K562 (cell line): Measurements from ENCODE around the gene CDKL5. TPM values are rescaled to one million over a fixed set of nuclear protein-coding genes. Genes with fewer than 3 reads are reported as not detected.

Experiments used
- ATAC-seq: fragments of 200-7000 bp; cut with Tn5 transposase; 3 replicates; pipeline ENCODE4 v1.9.1; 2020; ENCODE audit warnings: moderate library complexity
- BruUV-seq: library from RNA; stranded (reverse); fragments of 400-500 nt; replicated peaks from 2 replicates; lab custom pipeline; 2021; lab: Mats Ljungman, UMichigan
- CTCF ChIA-PET: fragments of 300-600 bp; formaldehyde crosslinking; extraction: SDS; loops from one replicate; lab custom pipeline; 2021; ENCODE audit warnings: low intra/inter-chr PET ratio; lab: Yijun Ruan, JAX
- POLR2A ChIA-PET: fragments of 300-600, 350-650 bp; sonication (Branson Sonifier 250); formaldehyde crosslinking; extraction: SDS; loops from one replicate; lab custom pipeline; 2021; ENCODE audit warnings: antibody characterized with exemption, inconsistent platforms; lab: Yijun Ruan, JAX
- DNase-seq, 4 experiments: peaks; one replicate each; pipeline versions ENCODE4 v3.0.0 to v3.0.0-alpha.2; 2011 to 2018; ENCODE audit warnings: low spot score in 3 of 4, mixed read lengths in 3 of 4; ENCODE audit errors: extremely low read depth in 1 of 4
- FAIRE-seq: peaks from 2 replicates; lab custom pipeline; 2011; peaks lifted over from hg19 to GRCh38; lab: Jason Lieb, UNC
- H2AFZ ChIP-seq: 2 replicates; pipeline ENCODE4 v1.6.0; 2011; ENCODE audit warnings: low read depth, low read length, control low read depth, inconsistent platforms
- H3K27ac ChIP-seq: fragments of 200-600 bp; 3 replicates; pipeline ENCODE4 v1.8.0; 2011; ENCODE audit warnings: low read depth, mild to moderate bottlenecking, control low read depth, inconsistent platforms, low read length, moderate library complexity, mixed read lengths; ENCODE audit errors: extremely low read depth
- H3K27me3 ChIP-seq, 2 experiments: fragments of 300-600 bp in 1 of 2; 2 replicates in 1 of 2; 3 replicates in 1 of 2; pipeline versions ENCODE4 v1.6.0 to v1.8.0; 2011; ENCODE audit warnings: inconsistent platforms in 2 of 2, low read length in 2 of 2, mild to moderate bottlenecking in 1 of 2, mixed read lengths in 1 of 2, moderate library complexity in 1 of 2; ENCODE audit not compliant: control insufficient read depth in 2 of 2, insufficient read depth in 2 of 2
- H3K36me3 ChIP-seq: fragments of 300-600 bp; 3 replicates; pipeline ENCODE4 v1.8.0; 2011; ENCODE audit warnings: mild to moderate bottlenecking, low read length, inconsistent platforms; ENCODE audit not compliant: control insufficient read depth, insufficient read depth
- H3K4me1 ChIP-seq, 2 experiments: fragments of 200-600 bp in 1 of 2; replicated peaks in 1 of 2; 2 replicates in 1 of 2; 3 replicates in 1 of 2; pipeline versions ENCODE4 v1.5.1 to v1.8.0; 2011; ENCODE audit warnings: inconsistent platforms in 2 of 2, low read length in 2 of 2, mild to moderate bottlenecking in 1 of 2, mixed read lengths in 1 of 2, moderate library complexity in 1 of 2; ENCODE audit not compliant: control insufficient read depth in 2 of 2, insufficient read depth in 2 of 2
- H3K4me2 ChIP-seq: 2 replicates; pipeline ENCODE4 v1.6.1; 2011; ENCODE audit warnings: low read length, control low read depth, inconsistent platforms, mixed read lengths; ENCODE audit not compliant: insufficient read depth
- H3K4me3 ChIP-seq: fragments of 200-600 bp; sonication (generic), shearing (Covaris generic); 2 replicates; pipeline ENCODE4 v1.5.1; 2016; ENCODE audit warnings: control low read depth, inconsistent platforms
- H3K79me2 ChIP-seq: fragments of 200-600 bp; 3 replicates; pipeline ENCODE4 v1.8.0; 2011; ENCODE audit warnings: low read length, inconsistent platforms; ENCODE audit not compliant: control insufficient read depth, insufficient read depth
- H3K9ac ChIP-seq, 2 experiments: 2 replicates each; pipeline versions ENCODE4 v1.6.0 to v1.6.1; 2011; ENCODE audit warnings: low read depth in 2 of 2, low read length in 2 of 2, control low read depth in 1 of 2, inconsistent platforms in 1 of 2, mild to moderate bottlenecking in 1 of 2, mixed read lengths in 1 of 2; ENCODE audit not compliant: insufficient read depth in 1 of 2
- H3K9me1 ChIP-seq: one replicate; pipeline ENCODE4 v1.6.0; 2011; ENCODE audit warnings: inconsistent platforms, mild to moderate bottlenecking, low read length, moderate library complexity; ENCODE audit not compliant: control insufficient read depth, insufficient read depth
- H3K9me3 ChIP-seq: replicated peaks from 2 replicates; pipeline ENCODE4 v1.5.1; 2011; ENCODE audit warnings: low read depth, low read length, inconsistent platforms; ENCODE audit not compliant: control insufficient read depth, insufficient read depth
- H4K20me1 ChIP-seq: replicated peaks from 2 replicates; pipeline ENCODE4 v1.6.1; 2011; ENCODE audit warnings: low read length, inconsistent platforms, mixed read lengths; ENCODE audit not compliant: control insufficient read depth, insufficient read depth
- CHCHD3 ChIP-seq: fragments of 250-450 bp; sonication (Bioruptor Pico); IDR thresholded peaks from 2 replicates; pipeline ENCODE4 v2.1.2; 2022; ENCODE audit warnings: mild to moderate bottlenecking
- FOXA1 ChIP-seq: fragments of 450-650 bp; IDR thresholded peaks from 2 replicates; pipeline ENCODE4 v1.6.1; 2016; ENCODE audit warnings: mild to moderate bottlenecking, borderline replicate concordance
- FOXM1 ChIP-seq, 2 experiments: fragments of 450-650 bp in 1 of 2; sonication (generic) in 1 of 2; formaldehyde crosslinking in 1 of 2; IDR thresholded peaks; 2 replicates each; pipeline versions ENCODE4 v1.6.1 to v1.9.0; 2017 to 2022; ENCODE audit warnings: low read depth in 2 of 2, mild to moderate bottlenecking in 2 of 2, missing genetic modification reagents in 1 of 2, moderate library complexity in 1 of 2
- ILK ChIP-seq: fragments of 450-650 bp; IDR thresholded peaks from 2 replicates; pipeline ENCODE4 v1.6.1; 2016; ENCODE audit warnings: missing genetic modification characterization, low read depth, mild to moderate bottlenecking, missing compliant biosample characterization, moderate library complexity, borderline replicate concordance
- NFE2L1 ChIP-seq: fragments of 450-650 bp; IDR thresholded peaks from 2 replicates; pipeline ENCODE4 v1.6.1; 2016; ENCODE audit warnings: missing genetic modification characterization, low read depth, mild to moderate bottlenecking, missing compliant biosample characterization, moderate library complexity, borderline replicate concordance
- PTBP1 ChIP-seq: fragments of 200-400 bp; formaldehyde crosslinking; IDR thresholded peaks from 2 replicates; pipeline ENCODE4 v1.6.1; 2017; ENCODE audit warnings: low read depth, low read length
- SNRNP70 ChIP-seq: fragments of 200-400 bp; formaldehyde crosslinking; optimal IDR thresholded peaks from 2 replicates; pipeline ENCODE3; 2017; ENCODE audit warnings: low read depth, low read length
- THRAP3 ChIP-seq: fragments of 450-650 bp; IDR thresholded peaks from 2 replicates; pipeline ENCODE4 v1.6.1; 2016; ENCODE audit warnings: mild to moderate bottlenecking, inconsistent platforms, borderline replicate concordance
- ZNF354B ChIP-seq: fragments of 250-450 bp; sonication (Bioruptor Pico); IDR thresholded peaks from 2 replicates; pipeline ENCODE4 v1.4.0; 2020
- ZNF79 ChIP-seq: fragments of 250-450 bp; sonication (Bioruptor Pico); IDR thresholded peaks from 2 replicates; pipeline ENCODE4 v1.4.0; 2020; ENCODE audit warnings: low read depth, mild to moderate bottlenecking, moderate library complexity
- WGBS: fragments of 100-300 bp; shearing (Covaris generic); methylation state at CpG from one replicate; pipeline ENCODE4 v1.1.6; 2016; ENCODE audit warnings: low coverage, mixed read lengths; ENCODE audit not compliant: insufficient coverage; ENCODE audit errors: missing lambda C conversion rate; 5-methylcytosine and 5-hydroxymethylcytosine counted together
- in situ Hi-C: fragments of 300-500 bp; cut with MboI; formaldehyde crosslinking; loops from 4 replicates; pipeline ENCODE4 v1.15.0; 2018; ENCODE audit warnings: inconsistent platforms, mixed read lengths
- intact Hi-C: fragments of 100-400 bp; cut with micrococcal nuclease; formaldehyde crosslinking; loops from 2 replicates; pipeline ENCODE4 v1.14.2; 2022
- polyA plus RNA-seq, 8 experiments: library from polyadenylated mRNA; depleted of rRNA in 4 of 8; stranded (reverse) in 5 of 8; unstranded in 3 of 8; fragments of >200 nt; fragmentation: Nextera tagmentation in 2 of 8; fragmentation: Illumina TruSeq in 1 of 8; extraction: Ambion mirVana in 2 of 8; extraction: Trizol in 1 of 8; gene quantifications; 2 replicates each; pipeline versions ENCODE4 v1.2.1 to v1.2.3, GENCODE V29; 2011 to 2014; ENCODE audit warnings: inconsistent platforms in 1 of 8, missing spikeins in 1 of 8
- total RNA-seq, 7 experiments: library from RNA; depleted of rRNA in 6 of 7; stranded (reverse); fragments of >200 nt in 6 of 7; fragmentation: Illumina TruSeq in 2 of 7; extraction: Trizol in 2 of 7; gene quantifications; 2 replicates each; pipeline versions ENCODE4 v1.2.1 to v1.2.3, GENCODE V29; 2011 to 2021; ENCODE audit warnings: low replicate concordance in 1 of 7

The CDKL5 gene
- total and polyA plus RNA-seq, 9 of the 15 experiments (the other 6 are each of a cell fraction or from before 2014, with no cell fraction given), result under 0.01 to 0.21 (median 0.04) TPM

DNA sequence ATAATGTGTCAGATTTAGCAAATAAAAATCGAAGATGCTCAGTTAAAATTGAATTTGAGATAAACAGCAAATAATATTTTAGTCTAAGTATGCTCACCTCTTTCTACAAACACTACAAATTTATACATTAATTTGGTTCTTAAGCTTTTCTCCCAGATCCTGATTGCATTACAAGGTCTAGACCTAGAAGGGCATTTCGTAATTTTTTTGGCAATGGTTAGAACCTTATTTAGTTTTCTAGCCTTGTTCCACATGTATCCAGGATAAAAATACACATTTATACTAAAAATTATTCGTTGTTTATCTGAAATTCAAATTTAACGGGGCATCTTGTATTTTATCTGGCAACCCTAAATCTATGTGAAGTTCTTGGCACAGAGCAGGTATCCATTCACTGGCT lies 2.5 kb upstream of the CDKL5 start:
- H3K4me2 ChIP-seq, result no peak overlapping the region
- TF ChIP-seq NFE2L1 (tag), result no peak
- no peak for TF ChIP-seq SNRNP70
- TF ChIP-seq ZNF354B (CRISPR knock-in tag), result no peak
- TF ChIP-seq ILK (tag), result no peak
- no peak for TF ChIP-seq FOXM1 (IDR thresholded peaks at IDR 0.05; ENCODE audit: low read depth)
- no peak for TF ChIP-seq FOXM1 (CRISPR knock-in tag; IDR thresholded peaks at IDR 0.05; ENCODE audit: low read depth)
- TF ChIP-seq CHCHD3 (CRISPR knock-in tag), result no peak
- no peak for TF ChIP-seq THRAP3
- no peak for TF ChIP-seq PTBP1
- TF ChIP-seq FOXA1, result no peak
- TF ChIP-seq ZNF79 (CRISPR knock-in tag), result no peak
- 0% methylated on average over 4 of the region's 4 CpGs for WGBS
- H3K9ac ChIP-seq, result no peak overlapping the region
- no peak overlapping the region for H3K4me3 ChIP-seq
- BruUV-seq, result no TSS peak
- H3K79me2 ChIP-seq, result no peaks in the 10 kb centered on the region
- H4K20me1 ChIP-seq, result no peaks in the 10 kb centered on the region
- FAIRE-seq (no peak), ATAC-seq (no peak), DNase-seq (no peak)
- no peak overlapping the region for H3K27ac ChIP-seq
- no peaks in the 10 kb centered on the region for H3K9me1 ChIP-seq
- H3K4me1 ChIP-seq, result peaks cover 0 to 16% of the 10 kb centered on the region in 2 experiments; a peak in 3 of 5 replicates
- ChIA-PET POLR2A (interaction anchor here (0.8 kb wide), 1 partner anchor 1385 kb away, joined by 4 read pairs; no protein-coding TSS in a partner anchor), CTCF (no interaction called here)
- in situ Hi-C loops (no loop called here), intact Hi-C loops (no loop called here)
- H3K36me3 ChIP-seq, result no peaks in the 10 kb centered on the region
- no peaks in the 10 kb centered on the region for H3K9me3 ChIP-seq
- peaks cover 0 to 4% of the 10 kb centered on the region in 2 experiments; a peak in 2 of 5 replicates for H3K27me3 ChIP-seq
- no peak overlapping the region for H2AFZ ChIP-seq
